NCI-H2196 treated with DMSO at 0.1 percent for 48 hours (cell line): ENCODE measurements around the gene CCDC175.

Experiments
- DNase-seq: peaks from one replicate; lab custom pipeline; 2025; ENCODE audit not compliant: unreplicated experiment; lab: John Stamatoyannopoulos, UW

Gene CCDC175

DNA sequence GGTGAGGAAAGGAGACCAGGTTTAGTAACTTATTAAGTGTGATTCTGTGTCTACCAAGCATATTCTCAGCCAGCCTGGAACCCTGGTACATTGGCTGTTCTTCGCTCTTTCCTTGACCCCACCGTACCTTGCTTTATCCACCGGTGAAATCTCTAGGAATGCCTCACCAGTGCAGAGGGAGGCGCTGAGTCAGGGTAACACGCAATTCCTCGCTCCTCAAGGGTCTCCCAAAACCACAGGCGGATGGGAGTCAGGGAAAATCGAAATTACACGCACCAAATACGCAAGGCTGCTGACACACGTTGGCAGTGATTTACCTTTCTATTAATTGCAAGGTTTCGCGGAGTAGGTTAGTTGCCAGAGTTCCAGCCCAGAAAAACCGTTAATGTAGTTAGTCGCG is 93.2 kb downstream of the CCDC175 start:
- no peak for DNase-seq

DNA sequence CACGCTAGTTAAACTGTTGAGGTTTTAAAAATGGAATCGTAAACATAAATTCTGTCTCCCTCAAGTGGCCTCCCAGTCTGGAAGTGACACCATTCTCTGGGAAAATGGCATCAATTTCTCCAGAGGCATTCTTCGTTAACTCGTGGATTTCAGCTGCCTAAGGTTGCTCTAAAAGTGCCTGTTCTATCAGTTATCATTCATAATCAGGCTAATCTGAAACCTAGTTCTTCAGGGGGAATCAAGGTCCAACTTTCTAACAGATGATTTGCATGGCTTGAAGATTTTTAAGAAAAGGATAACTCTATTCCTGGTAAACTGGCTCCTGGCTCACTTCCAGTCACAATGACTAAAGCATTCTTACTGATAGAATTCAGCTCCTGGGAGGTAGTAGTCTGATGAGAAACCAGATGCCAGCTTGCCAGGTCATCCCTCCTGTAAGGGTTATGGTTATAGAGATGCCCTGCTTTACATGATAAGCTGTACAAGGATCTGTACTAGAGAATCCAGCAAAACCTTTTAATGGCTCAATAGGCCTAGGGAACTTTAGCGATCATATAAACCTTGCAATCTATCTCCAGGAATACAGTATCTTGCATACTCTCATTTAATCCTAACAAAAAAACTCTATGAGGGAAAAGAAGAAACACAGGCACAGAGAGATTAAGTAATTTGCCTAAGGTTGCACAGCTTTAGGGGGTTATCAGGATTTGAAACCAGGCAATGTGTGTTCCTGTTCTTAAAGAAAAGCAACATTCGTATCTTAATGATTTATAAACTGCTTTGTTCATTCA is 93.9 kb downstream of the CCDC175 start:
- no peak for DNase-seq

DNA sequence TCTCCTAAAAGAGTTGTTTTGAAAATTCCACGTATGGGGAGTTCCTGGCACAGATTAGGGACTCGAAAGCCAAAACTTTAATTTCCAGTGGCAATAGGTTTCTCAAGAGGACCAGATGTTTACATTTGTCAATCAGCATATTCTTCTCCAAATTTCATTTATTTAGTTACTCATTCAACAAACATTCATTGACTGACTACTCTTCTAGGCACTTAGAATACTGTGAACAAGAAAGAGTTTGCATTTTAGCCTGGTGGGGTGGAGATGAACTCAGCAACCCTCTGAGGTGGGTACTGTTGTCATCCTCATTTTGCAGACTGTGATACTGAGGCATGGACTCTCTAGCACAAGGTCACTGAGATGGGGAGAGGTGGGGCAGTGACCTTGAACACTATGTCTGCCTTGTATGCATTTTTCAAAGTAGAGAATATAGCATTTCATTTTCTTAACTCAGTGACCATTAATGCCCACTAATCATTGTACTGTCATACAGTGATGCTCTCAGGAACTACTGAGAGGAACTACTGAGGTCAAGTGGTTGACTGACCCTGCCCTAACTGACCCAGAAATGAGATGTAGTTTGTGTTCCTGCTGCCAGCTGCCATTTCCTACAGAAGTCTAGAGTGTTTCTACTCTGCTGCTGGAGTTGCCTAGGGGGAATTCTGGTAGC is 94.6 kb downstream of the CCDC175 start:
- no peak for DNase-seq

DNA sequence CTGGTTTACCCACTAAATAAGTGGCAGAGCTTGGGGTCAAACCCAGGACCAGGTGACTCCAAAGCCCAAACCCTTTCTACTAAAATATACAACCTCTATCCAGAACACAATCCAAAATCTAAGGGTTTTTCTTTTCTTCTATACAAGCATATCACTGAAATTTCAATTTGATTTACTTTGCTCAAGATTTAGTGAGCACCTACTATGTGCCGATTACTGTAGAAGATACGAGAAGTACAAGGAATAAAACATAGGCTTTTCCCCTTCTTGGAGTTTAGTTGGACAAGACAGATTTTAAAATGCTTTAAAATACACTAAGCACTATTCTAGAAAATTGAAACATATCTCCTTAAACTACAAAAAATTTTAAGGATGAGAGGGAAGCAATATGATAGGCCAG is 95.2 kb downstream of the CCDC175 start:
- no peak for DNase-seq

DNA sequence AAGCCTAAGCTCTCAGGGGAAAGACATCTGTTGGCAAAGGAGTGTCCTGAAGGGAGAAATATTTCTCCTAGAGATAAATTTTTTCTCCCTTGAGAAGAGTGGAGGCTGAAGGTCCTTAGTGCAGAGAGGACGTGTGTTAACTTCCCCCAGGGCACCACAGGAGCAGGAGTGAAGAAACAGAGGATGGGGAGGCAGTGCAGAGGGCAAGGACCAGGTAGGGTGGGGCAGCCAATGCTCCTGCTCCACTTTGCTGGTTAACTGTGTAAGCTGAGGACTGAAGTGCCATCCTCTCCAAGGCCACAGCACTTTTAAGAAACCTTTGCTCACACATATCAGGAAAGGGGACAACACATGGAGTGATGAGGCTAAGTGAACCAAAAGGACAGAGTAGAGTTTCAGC is 96.4 kb downstream of the CCDC175 start:
- no peak for DNase-seq

DNA sequence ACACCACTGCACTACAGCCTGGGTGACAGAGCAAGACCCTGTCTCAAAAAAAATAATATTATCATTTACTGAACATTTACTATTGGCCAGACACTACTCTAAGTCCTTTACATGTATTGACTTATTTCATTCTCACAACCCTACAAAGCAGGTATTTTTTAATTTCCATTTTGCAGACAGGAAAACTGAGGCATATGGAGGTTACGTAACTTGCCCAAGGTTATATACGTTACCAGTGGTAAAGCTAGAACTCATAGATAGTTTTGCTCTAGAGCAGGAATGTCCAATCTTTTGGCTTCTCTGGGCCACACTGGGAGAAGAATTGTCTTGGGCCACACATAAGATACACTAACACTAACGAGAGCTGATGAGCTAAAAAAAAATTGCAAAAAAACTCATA is 98.1 kb downstream of the CCDC175 start:
- no peak for DNase-seq

DNA sequence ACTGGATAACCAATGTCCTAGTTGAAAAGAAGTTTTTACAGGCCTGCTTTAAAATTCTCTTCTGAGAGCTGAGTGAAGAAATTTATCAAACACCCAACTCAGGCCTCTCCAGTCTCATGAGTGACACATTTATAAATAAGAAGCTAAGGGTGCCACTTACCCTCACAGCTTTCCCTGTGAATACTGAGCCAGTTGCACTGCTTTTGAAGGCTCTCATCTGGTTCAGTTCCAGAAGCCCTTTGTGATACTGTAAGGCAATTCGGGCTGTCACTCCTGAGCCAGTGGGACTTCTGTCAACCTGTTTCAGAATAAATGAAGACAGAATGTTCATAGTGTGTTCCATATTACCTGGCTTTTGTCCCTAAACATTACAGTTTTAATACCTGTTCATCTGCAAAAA is 100.9 kb downstream of the CCDC175 start:
- DNase-seq = no peak

DNA sequence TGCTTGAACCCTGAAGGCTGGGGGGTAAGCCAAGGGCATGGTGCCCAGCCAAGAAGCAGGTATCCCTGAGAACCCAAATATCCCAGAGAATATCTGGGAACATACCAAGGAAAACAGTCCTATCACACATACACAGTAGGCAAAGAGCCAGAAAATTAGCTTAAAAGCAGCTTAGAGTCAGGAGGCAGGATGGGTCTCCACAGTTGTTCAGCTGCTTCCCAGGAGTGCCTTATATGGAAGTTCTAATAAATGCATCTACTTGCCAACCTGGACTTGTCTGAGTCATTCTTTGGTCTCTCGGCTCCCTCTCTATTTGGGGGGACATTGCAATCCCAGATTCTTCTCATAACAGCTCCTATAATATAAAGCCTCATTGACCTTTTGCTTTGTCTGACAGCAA is 102.4 kb downstream of the CCDC175 start:
- no peak for DNase-seq

DNA sequence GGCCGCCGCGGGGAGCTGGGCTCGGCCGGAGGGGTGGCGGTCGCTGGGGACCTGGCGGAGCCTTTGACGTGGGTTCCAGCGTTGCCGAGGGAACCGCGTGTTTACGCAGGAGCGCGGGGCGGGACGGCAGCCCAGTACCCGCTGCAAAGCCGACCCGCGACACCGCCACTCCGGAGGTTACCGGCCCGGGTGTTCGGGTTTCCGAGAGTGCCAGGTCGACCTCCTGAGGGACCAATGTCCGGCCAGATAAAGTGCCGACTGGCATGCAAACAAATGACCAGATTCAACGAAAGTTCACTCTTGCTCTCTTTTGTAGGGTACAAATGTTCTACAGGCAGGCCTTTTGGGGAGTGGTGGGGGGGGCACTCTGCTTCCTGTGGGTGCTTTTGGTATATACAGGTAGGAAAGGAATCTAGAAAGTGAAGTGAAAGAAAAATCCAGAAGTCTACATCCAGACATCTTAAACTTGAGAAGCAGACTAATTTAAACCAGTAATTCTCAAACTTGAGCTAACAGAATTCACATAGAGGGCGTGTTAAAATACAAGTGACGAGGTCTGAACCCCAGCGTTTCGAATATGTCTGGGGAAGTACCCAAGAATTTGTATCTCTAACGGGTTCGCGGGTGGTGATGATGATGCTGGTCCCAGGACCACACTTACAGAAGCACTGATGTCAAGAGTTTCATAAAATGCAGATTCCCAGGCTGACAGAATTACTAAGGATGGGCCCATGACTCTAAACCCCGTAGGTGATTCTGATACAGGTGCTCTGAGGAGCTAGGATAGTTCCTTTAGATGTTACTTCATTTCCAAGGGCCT is 111.1 kb downstream of the CCDC175 start, which contains the start of gene GPR135:
GPR135 (minus strand) TSS at position 65 of the 820 bp plus-strand sequence. CDS start 154 bp downstream, outside the sequence.
- no peak for DNase-seq

DNA sequence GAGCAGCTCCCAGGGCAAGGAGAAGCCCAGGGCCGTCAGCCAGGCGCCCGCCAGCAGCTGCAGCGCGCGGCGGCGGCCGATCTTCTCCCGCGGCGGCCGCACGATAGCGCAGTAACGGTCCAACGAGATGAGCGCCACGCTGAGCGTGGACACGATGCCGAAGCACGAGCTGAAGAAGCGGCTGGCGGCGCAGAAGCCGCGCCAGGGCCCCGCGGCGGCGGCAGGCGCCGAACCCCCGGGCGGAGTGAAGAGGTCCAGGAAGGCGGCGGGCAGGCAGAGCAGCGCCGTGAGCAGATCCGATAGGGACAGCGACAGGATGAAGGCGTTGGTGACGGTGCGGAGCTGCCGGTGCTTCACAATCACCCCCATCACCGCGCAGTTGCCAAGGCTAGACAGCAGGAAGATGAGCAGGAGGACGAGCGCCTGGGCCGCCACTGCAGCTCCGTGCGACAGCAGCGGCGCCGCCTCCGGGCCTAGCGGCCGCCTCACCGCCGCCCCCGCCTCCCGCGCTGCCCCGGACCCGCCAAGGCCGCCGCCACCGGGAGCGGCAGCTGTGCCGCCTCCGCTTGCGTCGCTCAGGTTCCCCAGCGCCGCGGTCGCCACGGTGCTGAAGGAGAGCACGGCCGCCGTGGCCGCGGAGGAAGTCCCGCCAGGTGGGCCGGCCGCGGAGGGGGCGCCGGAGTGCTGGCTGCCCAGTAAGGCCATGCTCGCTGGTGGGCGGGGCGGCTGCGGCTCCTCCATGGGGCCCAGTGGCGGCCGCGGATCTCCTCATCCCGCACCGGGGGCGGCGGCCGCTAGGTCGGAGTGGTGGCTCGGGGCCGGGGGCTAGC is 111.9 kb downstream of the CCDC175 start:
- DNase-seq = no peak

DNA sequence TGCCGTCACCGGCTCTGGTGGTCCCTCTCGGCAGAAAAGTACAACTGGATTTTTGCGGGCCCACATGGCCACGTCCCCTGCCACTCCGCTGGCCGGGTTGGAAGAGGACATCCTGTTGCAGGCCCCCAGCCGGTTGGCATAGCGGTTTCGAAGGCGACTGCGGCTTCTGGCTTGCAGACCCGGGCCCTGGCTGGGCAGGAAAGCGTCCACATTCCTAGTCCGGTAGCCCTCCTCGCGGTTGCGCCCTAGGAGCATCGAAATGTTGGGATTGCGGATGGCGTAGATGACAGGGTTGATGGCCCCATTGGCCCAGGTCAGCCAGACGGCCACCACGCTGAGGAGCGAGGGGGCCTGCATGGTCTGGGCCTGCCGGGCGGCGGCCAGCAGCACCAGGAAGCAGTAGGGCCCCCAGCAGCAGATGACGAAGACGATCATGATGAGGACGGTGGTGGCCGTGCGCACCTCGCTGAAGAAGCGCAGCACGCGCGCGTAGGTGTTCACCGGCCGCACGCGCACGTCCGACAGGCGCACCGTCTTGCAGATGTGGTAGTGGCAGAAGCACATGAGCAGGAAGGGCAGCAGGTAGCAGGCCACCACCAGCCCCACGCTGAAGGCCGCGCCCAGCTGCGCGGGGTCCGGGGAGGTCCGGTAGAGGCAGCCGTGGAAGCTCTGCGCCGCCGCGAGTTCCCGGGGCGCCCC is 112.7 kb downstream of the CCDC175 start:
- no peak for DNase-seq

DNA sequence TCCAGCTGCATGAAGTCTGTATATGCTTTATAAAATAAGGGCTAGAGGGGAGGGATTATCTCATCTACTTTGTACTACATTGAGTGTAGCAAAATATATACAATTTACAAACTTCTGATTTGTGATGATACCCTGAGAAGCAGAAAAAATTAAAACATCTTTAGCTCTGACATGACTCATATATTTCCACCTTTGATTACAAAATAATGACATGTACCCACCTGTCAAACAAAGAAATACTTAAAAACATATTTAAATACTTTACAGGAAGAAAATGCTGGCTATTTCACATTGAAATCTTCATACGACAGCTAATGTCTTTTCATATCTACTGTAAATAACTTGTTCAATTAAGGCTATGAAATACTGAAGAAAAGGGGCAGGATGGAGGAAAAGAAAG is 114.7 kb downstream of the CCDC175 start:
- no peak for DNase-seq

DNA sequence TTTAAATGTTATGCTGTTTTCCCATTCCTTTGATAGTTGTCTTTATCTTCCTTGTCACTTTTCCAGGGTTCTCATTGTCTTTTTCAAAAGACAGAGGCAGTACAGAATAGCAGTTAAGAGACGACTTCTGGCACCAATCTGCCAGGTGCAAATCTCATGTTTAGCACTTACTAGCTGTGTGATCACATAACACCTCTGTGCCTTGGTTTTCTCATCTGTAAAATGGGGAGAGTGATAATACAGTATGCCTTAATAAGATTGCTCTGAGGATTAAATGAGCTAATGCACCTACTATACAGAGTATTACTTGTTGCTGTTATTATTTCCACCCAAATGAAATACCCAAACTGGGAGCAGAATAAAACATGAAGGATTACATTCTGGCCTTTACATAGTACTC is 116.2 kb downstream of the CCDC175 start:
- no peak for DNase-seq

DNA sequence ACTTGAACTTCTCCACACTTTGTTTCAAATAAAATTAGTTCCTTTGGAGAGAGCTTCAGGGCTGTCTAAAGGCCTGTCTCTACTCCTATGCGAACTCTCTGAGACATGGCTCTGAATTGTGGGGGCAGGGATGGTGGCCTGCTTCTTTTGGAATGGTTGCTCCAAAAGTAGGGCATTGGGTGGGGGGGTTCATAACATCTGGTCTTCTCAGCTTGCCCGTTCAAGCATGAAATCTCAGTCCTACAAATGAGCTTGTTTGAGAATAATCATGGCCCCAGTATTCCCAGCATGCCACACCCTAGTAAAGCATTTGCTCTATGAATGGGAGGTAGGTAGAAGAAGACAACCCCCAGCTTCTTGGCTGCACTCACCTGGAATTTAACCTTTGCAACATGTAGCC is 118.1 kb downstream of the CCDC175 start:
- no peak for DNase-seq

DNA sequence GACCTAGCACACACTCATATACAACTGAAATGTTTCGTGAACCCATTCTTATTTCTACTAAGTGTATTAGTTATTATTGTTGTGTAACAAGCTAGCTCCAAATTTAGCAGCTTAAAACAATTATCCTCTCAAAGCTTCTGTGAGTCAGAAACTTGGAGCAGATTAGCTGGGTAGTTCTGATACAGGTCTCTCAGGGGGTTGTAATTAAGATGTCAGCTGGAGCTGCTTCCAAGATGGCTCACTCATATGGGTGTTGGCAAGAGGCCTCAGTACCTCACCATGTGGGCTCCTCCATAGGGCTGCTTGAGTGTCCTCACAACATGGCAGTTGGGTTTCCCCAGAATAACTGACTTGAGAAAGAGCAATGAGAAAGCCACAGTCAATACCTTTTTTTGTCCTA is 121.2 kb downstream of the CCDC175 start:
- no peak for DNase-seq
